H9 (cell line): ENCODE data around the gene RASGRP3. TPM values are rescaled to one million over a fixed set of nuclear protein-coding genes. Genes with fewer than 3 reads are reported as not detected.

ENCODE experiments used
- DNase-seq: peaks from one replicate; pipeline ENCODE4 v3.0.0-alpha.2; 2017
- H2AFZ ChIP-seq: one replicate; pipeline ENCODE4 v1.6.1; 2013; ENCODE audit warnings: mild to moderate bottlenecking, low read length, control low read depth, moderate library complexity
- H2AK5ac ChIP-seq: 2 replicates; pipeline ENCODE4 v1.6.1; 2013; ENCODE audit warnings: low read length, control low read depth, mixed read lengths; ENCODE audit not compliant: insufficient read length
- H2BK120ac ChIP-seq: one replicate; pipeline ENCODE4 v1.6.1; 2013; ENCODE audit warnings: low read depth, mild to moderate bottlenecking, low read length, control low read depth, inconsistent platforms; ENCODE audit not compliant: poor library complexity, severe bottlenecking
- H2BK12ac ChIP-seq: 2 replicates; pipeline ENCODE4 v1.6.1; 2013; ENCODE audit warnings: low read length, control low read depth, mixed read lengths, low read depth; ENCODE audit not compliant: insufficient read length
- H2BK15ac ChIP-seq: 2 replicates; pipeline ENCODE4 v1.6.1; 2013; ENCODE audit warnings: low read depth, low read length, control low read depth
- H2BK20ac ChIP-seq: one replicate; pipeline ENCODE4 v1.6.1; 2013; ENCODE audit warnings: low read depth, mild to moderate bottlenecking, low read length, control low read depth, inconsistent platforms; ENCODE audit not compliant: poor library complexity, severe bottlenecking
- H2BK5ac ChIP-seq: 2 replicates; pipeline ENCODE4 v1.6.1; 2013; ENCODE audit warnings: low read length, control low read depth, mixed read lengths; ENCODE audit not compliant: insufficient read length
- H3K14ac ChIP-seq: 2 replicates; pipeline ENCODE4 v1.6.1; 2013; ENCODE audit warnings: low read length, control low read depth; ENCODE audit not compliant: insufficient read depth
- H3K18ac ChIP-seq: 2 replicates; pipeline ENCODE4 v1.6.1; 2013; ENCODE audit warnings: low read depth, mild to moderate bottlenecking, mixed read lengths, low read length, control low read depth; ENCODE audit not compliant: insufficient read length
- H3K23ac ChIP-seq: 2 replicates; pipeline ENCODE4 v1.6.1; 2013; ENCODE audit warnings: low read length, control low read depth, mixed read lengths, low read depth; ENCODE audit not compliant: insufficient read length
- H3K23me2 ChIP-seq: 2 replicates; pipeline ENCODE4 v1.6.1; 2013; ENCODE audit warnings: low read depth, mild to moderate bottlenecking, mixed read lengths, low read length, control low read depth; ENCODE audit not compliant: insufficient read length, poor library complexity, severe bottlenecking
- H3K27ac ChIP-seq: 2 replicates; pipeline ENCODE4 v1.5.1; 2013; ENCODE audit warnings: low read length, control low read depth, mixed read lengths, low read depth; ENCODE audit not compliant: insufficient read length
- H3K27me3 ChIP-seq: 2 replicates; pipeline ENCODE4 v1.6.1; 2013; ENCODE audit warnings: low read length, control low read depth, inconsistent platforms; ENCODE audit not compliant: insufficient read depth
- H3K4ac ChIP-seq: 2 replicates; pipeline ENCODE4 v1.6.1; 2013; ENCODE audit warnings: low read depth, mild to moderate bottlenecking, control low read depth, inconsistent platforms, low read length, moderate library complexity
- H3K4me1 ChIP-seq: 2 replicates; pipeline ENCODE4 v1.6.1; 2013; ENCODE audit warnings: low read length, control low read depth, inconsistent platforms; ENCODE audit not compliant: insufficient read depth
- H3K4me2 ChIP-seq: 2 replicates; pipeline ENCODE4 v1.6.1; 2013; ENCODE audit warnings: low read length, control low read depth, mixed read lengths; ENCODE audit not compliant: insufficient read length, insufficient read depth
- H3K56ac ChIP-seq: 2 replicates; pipeline ENCODE4 v1.6.1; 2013; ENCODE audit warnings: low read depth, mild to moderate bottlenecking, mixed read lengths, low read length, control low read depth; ENCODE audit not compliant: insufficient read length
- H3K79me1 ChIP-seq: 2 replicates; pipeline ENCODE4 v1.6.1; 2013; ENCODE audit warnings: low read depth, mild to moderate bottlenecking, moderate library complexity, low read length, control low read depth, inconsistent platforms; ENCODE audit not compliant: insufficient read depth, poor library complexity, severe bottlenecking
- H3K79me2 ChIP-seq: 2 replicates; pipeline ENCODE4 v1.6.1; 2013; ENCODE audit warnings: low read length, control low read depth, inconsistent platforms; ENCODE audit not compliant: insufficient read depth
- H3K9ac ChIP-seq: 2 replicates; pipeline ENCODE4 v1.6.1; 2013; ENCODE audit warnings: low read length, control low read depth, mixed read lengths; ENCODE audit not compliant: insufficient read length; ENCODE audit errors: extremely low read depth
- H3K9me3 ChIP-seq: one replicate; pipeline ENCODE4 v1.6.1; 2013; ENCODE audit warnings: low read depth, low read length, inconsistent platforms; ENCODE audit not compliant: control insufficient read depth
- H3T11ph ChIP-seq: one replicate; pipeline ENCODE4 v1.6.1; 2013; ENCODE audit warnings: mild to moderate bottlenecking, low read length, control low read depth, inconsistent platforms
- H4K20me1 ChIP-seq: one replicate; pipeline ENCODE4 v1.6.1; 2013; ENCODE audit not compliant: control insufficient read depth, insufficient read length, insufficient read depth
- H4K5ac ChIP-seq: 2 replicates; pipeline ENCODE4 v1.6.1; 2013; ENCODE audit warnings: low read depth, mild to moderate bottlenecking, mixed read lengths, low read length, control low read depth; ENCODE audit not compliant: insufficient read length
- H4K8ac ChIP-seq: replicated peaks from 2 replicates; pipeline ENCODE4 v1.6.1; 2013; ENCODE audit warnings: low read length, control low read depth, mixed read lengths, low read depth; ENCODE audit not compliant: insufficient read length
- H4K91ac ChIP-seq: 2 replicates; pipeline ENCODE4 v1.6.1; 2013; ENCODE audit warnings: low read depth, mild to moderate bottlenecking, moderate library complexity, mixed read lengths, low read length, control low read depth; ENCODE audit not compliant: insufficient read length
- H3K27ac Mint-ChIP-seq, 3 experiments: 2 replicates in 2 of 3; 3 replicates in 1 of 3; pipeline ENCODE4 v1.8.0; 2020 to 2021; ENCODE audit warnings: mixed read lengths in 3 of 3, mild to moderate bottlenecking in 1 of 3, moderate library complexity in 1 of 3
- H3K27me3 Mint-ChIP-seq: 2 replicates; pipeline ENCODE4 v1.8.0; 2021; ENCODE audit warnings: low read depth, mild to moderate bottlenecking, moderate library complexity, mixed read lengths
- H3K36me3 Mint-ChIP-seq, 3 experiments: 2 replicates in 2 of 3; 3 replicates in 1 of 3; pipeline ENCODE4 v1.8.0; 2020 to 2021; ENCODE audit warnings: low read depth in 3 of 3, mixed read lengths in 3 of 3; ENCODE audit not compliant: insufficient read depth in 1 of 3
- H3K4me1 Mint-ChIP-seq, 2 experiments: 2 replicates each; pipeline ENCODE4 v1.8.0; 2020; ENCODE audit warnings: mixed read lengths in 2 of 2
- H3K4me3 Mint-ChIP-seq, 2 experiments: 2 replicates in 1 of 2; 3 replicates in 1 of 2; pipeline ENCODE4 v1.8.0; 2020 to 2021; ENCODE audit warnings: mild to moderate bottlenecking in 2 of 2, mixed read lengths in 2 of 2, moderate library complexity in 1 of 2
- H3K9me3 Mint-ChIP-seq, 2 experiments: 2 replicates in 1 of 2; 3 replicates in 1 of 2; pipeline ENCODE4 v1.8.0; 2020; ENCODE audit warnings: mild to moderate bottlenecking in 2 of 2, mixed read lengths in 2 of 2, moderate library complexity in 1 of 2
- CTCF ChIP-seq: fragments of 200-600 bp; sonication (generic); conservative IDR thresholded peaks from 3 replicates; pipeline ENCODE4 v1.8.0; 2021; ENCODE audit warnings: antibody characterized with exemption, mild to moderate bottlenecking
- WGBS: extraction: QIAGEN DNeasy Blood & Tissue Kit; methylation state at CpG from one replicate; pipeline ENCODE4 v1.1.7; 2013; ENCODE audit warnings: missing lambda C conversion rate, low lambda C conversion rate, mixed read lengths; ENCODE audit not compliant: insufficient read length; ENCODE audit errors: extremely low coverage; 5-methylcytosine and 5-hydroxymethylcytosine counted together
- total RNA-seq: library from RNA; stranded (reverse); gene quantifications from 2 replicates; pipeline ENCODE4 v1.2.1, GENCODE V29; 2021

RASGRP3 gene
- total RNA-seq, 1 experiment from 2014 or later, result not detected

- Histone ChIP-seq H4K20me1 (no peaks in the 10 kb centered on the region), H2BK12ac (no peak overlapping the region), H3K4me1 (no peaks in the 10 kb centered on the region), H3K23me2 (no peaks in the 10 kb centered on the region), H2BK20ac (no peak overlapping the region), H3K9me3 (no peaks in the 10 kb centered on the region), H3K56ac (no peak overlapping the region), H2BK120ac (no peak overlapping the region), H3K18ac (no peak overlapping the region), H3K4ac (no peak overlapping the region), H3K14ac (no peak overlapping the region), H3K27me3 (no peaks in the 10 kb centered on the region), H4K91ac (no peak overlapping the region), H3T11ph (no peak overlapping the region), H3K23ac (no peak overlapping the region), H2AK5ac (no peak overlapping the region), H2AFZ (no peak overlapping the region), H2BK15ac (no peak overlapping the region), H4K8ac (no peak overlapping the region), H2BK5ac (no peak overlapping the region), H3K9ac (no peak overlapping the region), H3K79me2 (no peaks in the 10 kb centered on the region), H3K79me1 (no peaks in the 10 kb centered on the region), H3K27ac (no peak overlapping the region), H3K4me2 (no peak overlapping the region), H4K5ac (no peak overlapping the region)
- Mint-ChIP-seq H3K9me3 (peaks cover 4 to 8% of the 10 kb centered on the region in 2 experiments; a peak in 3 of 5 replicates), H3K4me1 (no peaks in the 10 kb centered on the region), H3K27ac (no peak overlapping the region), H3K36me3 (peaks cover 0 to 9% (median 0%) of the 10 kb centered on the region in 3 experiments; a peak in 4 of 7 replicates), H3K4me3 (no peak overlapping the region), H3K27me3 (no peaks in the 10 kb centered on the region)
- no peak for TF ChIP-seq CTCF
- WGBS, result no CpG with 5 or more reads among the region's 3 CpGs
- DNase-seq, result no peak
These were observed 49.7 kb upstream of the RASGRP3 start for GRCh38 chr2:33426666-33427231.
